K562 (cell line): Measurements from ENCODE around the gene CLK3. TPM values are rescaled to one million over a fixed set of nuclear protein-coding genes. Genes with fewer than 3 reads are reported as not detected.

ENCODE experiments used
- E2F4 ChIP-seq: sonication (generic); formaldehyde crosslinking; IDR thresholded peaks from 2 replicates; pipeline ENCODE4 v1.8.0; 2022; ENCODE audit warnings: mild to moderate bottlenecking, low read depth, missing genetic modification reagents
- GATAD2A ChIP-seq: fragments of 450-650 bp; IDR thresholded peaks from 2 replicates; pipeline ENCODE4 v1.6.1; 2017
- HEY1 ChIP-seq: fragments of 250-450 bp; sonication (Bioruptor Pico); IDR thresholded peaks from 2 replicates; pipeline ENCODE4 v1.5.0; 2020; ENCODE audit warnings: mild to moderate bottlenecking, moderate library complexity, borderline replicate concordance
- JUND ChIP-seq, 2 experiments: IDR thresholded peaks; 2 replicates in 1 of 2; 3 replicates in 1 of 2; pipeline ENCODE4 v1.6.1; 2011; ENCODE audit warnings: borderline replicate concordance in 2 of 2, low read depth in 2 of 2, low read length in 2 of 2, improper control_type of control experiment in 1 of 2, missing biosample characterization in 1 of 2, missing genetic modification characterization in 1 of 2, missing genetic modification reagents in 1 of 2
- MXI1 ChIP-seq: IDR thresholded peaks from 2 replicates; pipeline ENCODE4 v1.6.1; 2011; ENCODE audit warnings: low read depth, mild to moderate bottlenecking, improper control_type of control experiment, low read length
- NFIX ChIP-seq: fragments of 250-450 bp; sonication (Bioruptor Pico); IDR thresholded peaks from 2 replicates; pipeline ENCODE4 v1.4.0; 2020; ENCODE audit warnings: low read depth, mild to moderate bottlenecking, moderate library complexity
- RNF2 ChIP-seq: sonication (generic); IDR thresholded peaks from 2 replicates; pipeline ENCODE4 v1.6.1; 2016
- TAF1 ChIP-seq: IDR thresholded peaks from 2 replicates; pipeline ENCODE4 v1.6.1; 2011; ENCODE audit warnings: mild to moderate bottlenecking, low read length, moderate library complexity; ENCODE audit not compliant: insufficient read depth, control insufficient read depth, severe bottlenecking; ENCODE audit errors: extremely low read depth
- ZBED1 ChIP-seq: IDR thresholded peaks from 2 replicates; pipeline ENCODE4 v1.6.1; 2014
- ZFP91 ChIP-seq: sonication (generic); formaldehyde crosslinking; IDR thresholded peaks from 2 replicates; pipeline ENCODE4 v1.8.0; 2022; ENCODE audit warnings: mild to moderate bottlenecking, missing genetic modification reagents
- ZHX1 ChIP-seq: fragments of 150-350 bp; conservative IDR thresholded peaks from 2 replicates; pipeline ENCODE4 v1.6.1; 2014; ENCODE audit warnings: low read length
- ZNF165 ChIP-seq: fragments of 250-450 bp; sonication (Bioruptor Pico); IDR thresholded peaks from 2 replicates; pipeline ENCODE4 v1.4.0; 2020; ENCODE audit warnings: borderline replicate concordance
- ZNF589 ChIP-seq: fragments of 200-800 bp; sonication (Bioruptor generic); IDR thresholded peaks from 2 replicates; pipeline ENCODE4 v1.6.1; 2016; ENCODE audit warnings: low read depth, missing genetic modification characterization, missing compliant biosample characterization
- ZNF77 ChIP-seq: fragments of 250-450 bp; sonication (Bioruptor Pico); IDR thresholded peaks from 2 replicates; pipeline ENCODE4 v1.5.0; 2020
- polyA plus RNA-seq, 8 experiments: library from polyadenylated mRNA; depleted of rRNA in 4 of 8; stranded (reverse) in 5 of 8; unstranded in 3 of 8; fragments of >200 nt; fragmentation: Nextera tagmentation in 2 of 8; fragmentation: Illumina TruSeq in 1 of 8; extraction: Ambion mirVana in 2 of 8; extraction: Trizol in 1 of 8; gene quantifications; 2 replicates each; pipeline versions ENCODE4 v1.2.1 to v1.2.3, GENCODE V29; 2011 to 2014; ENCODE audit warnings: inconsistent platforms in 1 of 8, missing spikeins in 1 of 8
- total RNA-seq, 7 experiments: library from RNA; depleted of rRNA in 6 of 7; stranded (reverse); fragments of >200 nt in 6 of 7; fragmentation: Illumina TruSeq in 2 of 7; extraction: Trizol in 2 of 7; gene quantifications; 2 replicates each; pipeline versions ENCODE4 v1.2.1 to v1.2.3, GENCODE V29; 2011 to 2021; ENCODE audit warnings: low replicate concordance in 1 of 7
- TF ChIP-seq, protein P1 (sequence below): IDR thresholded peaks from 2 replicates; pipeline ENCODE4 v1.6.1; 2011; ENCODE audit warnings: borderline replicate concordance, low read depth, mild to moderate bottlenecking, moderate library complexity, low read length; ENCODE audit not compliant: insufficient read depth, poor library complexity, severe bottlenecking

The CLK3 gene
- total and polyA plus RNA-seq, 9 of the 15 experiments (the other 6 are each of a cell fraction or from before 2014, with no cell fraction given), result 1.2 to 95.2 (median 51.7) TPM

GRCh38 chr15:74580538-74581350 lies 34.9 kb upstream of the CLK3 start (continued):
- TF ChIP-seq ZHX1 (no peak), RNF2 (no peak), NFIX (no peak), ZNF77 (CRISPR knock-in tag) (no peak), HEY1 (CRISPR knock-in tag) (no peak), ZFP91 (CRISPR knock-in tag) (0 out of 2 replicates have a peak, but pooled peaks have one; percentile 37), ZBED1 (no peak), MXI1 (no peak), TAF1 (no peak), ZNF589 (CRISPR knock-in tag) (no peak), GATAD2A (no peak), E2F4 (CRISPR knock-in tag) (no peak), ZNF165 (CRISPR knock-in tag) (no peak), JUND (IDR thresholded peaks at IDR 0.05; ENCODE audit: borderline replicate concordance, low read depth, low read length) (peak; percentile 91), JUND (tag; IDR thresholded peaks at IDR 0.05; ENCODE audit: borderline replicate concordance, low read depth, low read length) (peak; percentile 83; the same call in 2 of the 3 replicates)
- TF ChIP-seq, protein P1, sequence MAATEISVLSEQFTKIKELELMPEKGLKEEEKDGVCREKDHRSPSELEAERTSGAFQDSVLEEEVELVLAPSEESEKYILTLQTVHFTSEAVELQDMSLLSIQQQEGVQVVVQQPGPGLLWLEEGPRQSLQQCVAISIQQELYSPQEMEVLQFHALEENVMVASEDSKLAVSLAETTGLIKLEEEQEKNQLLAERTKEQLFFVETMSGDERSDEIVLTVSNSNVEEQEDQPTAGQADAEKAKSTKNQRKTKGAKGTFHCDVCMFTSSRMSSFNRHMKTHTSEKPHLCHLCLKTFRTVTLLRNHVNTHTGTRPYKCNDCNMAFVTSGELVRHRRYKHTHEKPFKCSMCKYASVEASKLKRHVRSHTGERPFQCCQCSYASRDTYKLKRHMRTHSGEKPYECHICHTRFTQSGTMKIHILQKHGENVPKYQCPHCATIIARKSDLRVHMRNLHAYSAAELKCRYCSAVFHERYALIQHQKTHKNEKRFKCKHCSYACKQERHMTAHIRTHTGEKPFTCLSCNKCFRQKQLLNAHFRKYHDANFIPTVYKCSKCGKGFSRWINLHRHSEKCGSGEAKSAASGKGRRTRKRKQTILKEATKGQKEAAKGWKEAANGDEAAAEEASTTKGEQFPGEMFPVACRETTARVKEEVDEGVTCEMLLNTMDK, result no peak
